ENCODE results near the gene ZNF575. TPM values are rescaled to one million over a fixed set of nuclear protein-coding genes. Genes with fewer than 3 reads are reported as not detected.
"Not testable (repeated sequence)": the region's sequence is repeated elsewhere in the genome, so short reads cannot be mapped to it uniquely, and the experiment has no call there.

ZNF575 gene
- total RNA-seq, 1 donor from 2014 or later: not detected

- DNase-seq (ENCODE audit: low read depth) (peak; percentile 55), FAIRE-seq (no peak)
- no peak overlapping the region for H3K4me3 ChIP-seq (ENCODE audit: low read depth, low read length)
- H3K36me3 ChIP-seq (ENCODE audit: control insufficient read depth, insufficient read depth, low read length): peaks cover 4% of the 10 kb centered on the region
- TF ChIP-seq, protein P1, sequence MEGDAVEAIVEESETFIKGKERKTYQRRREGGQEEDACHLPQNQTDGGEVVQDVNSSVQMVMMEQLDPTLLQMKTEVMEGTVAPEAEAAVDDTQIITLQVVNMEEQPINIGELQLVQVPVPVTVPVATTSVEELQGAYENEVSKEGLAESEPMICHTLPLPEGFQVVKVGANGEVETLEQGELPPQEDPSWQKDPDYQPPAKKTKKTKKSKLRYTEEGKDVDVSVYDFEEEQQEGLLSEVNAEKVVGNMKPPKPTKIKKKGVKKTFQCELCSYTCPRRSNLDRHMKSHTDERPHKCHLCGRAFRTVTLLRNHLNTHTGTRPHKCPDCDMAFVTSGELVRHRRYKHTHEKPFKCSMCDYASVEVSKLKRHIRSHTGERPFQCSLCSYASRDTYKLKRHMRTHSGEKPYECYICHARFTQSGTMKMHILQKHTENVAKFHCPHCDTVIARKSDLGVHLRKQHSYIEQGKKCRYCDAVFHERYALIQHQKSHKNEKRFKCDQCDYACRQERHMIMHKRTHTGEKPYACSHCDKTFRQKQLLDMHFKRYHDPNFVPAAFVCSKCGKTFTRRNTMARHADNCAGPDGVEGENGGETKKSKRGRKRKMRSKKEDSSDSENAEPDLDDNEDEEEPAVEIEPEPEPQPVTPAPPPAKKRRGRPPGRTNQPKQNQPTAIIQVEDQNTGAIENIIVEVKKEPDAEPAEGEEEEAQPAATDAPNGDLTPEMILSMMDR (IDR thresholded peaks at IDR 0.05; ENCODE audit: insufficient read depth, low read length, severe bottlenecking): no peak
- H3K27me3 ChIP-seq (ENCODE audit: control insufficient read depth, insufficient read depth, low read length): no peaks in the 10 kb centered on the region
Observed at GRCh38 chr19:43518051-43518450, 14.9 kb upstream of the ZNF575 start.

DNA sequence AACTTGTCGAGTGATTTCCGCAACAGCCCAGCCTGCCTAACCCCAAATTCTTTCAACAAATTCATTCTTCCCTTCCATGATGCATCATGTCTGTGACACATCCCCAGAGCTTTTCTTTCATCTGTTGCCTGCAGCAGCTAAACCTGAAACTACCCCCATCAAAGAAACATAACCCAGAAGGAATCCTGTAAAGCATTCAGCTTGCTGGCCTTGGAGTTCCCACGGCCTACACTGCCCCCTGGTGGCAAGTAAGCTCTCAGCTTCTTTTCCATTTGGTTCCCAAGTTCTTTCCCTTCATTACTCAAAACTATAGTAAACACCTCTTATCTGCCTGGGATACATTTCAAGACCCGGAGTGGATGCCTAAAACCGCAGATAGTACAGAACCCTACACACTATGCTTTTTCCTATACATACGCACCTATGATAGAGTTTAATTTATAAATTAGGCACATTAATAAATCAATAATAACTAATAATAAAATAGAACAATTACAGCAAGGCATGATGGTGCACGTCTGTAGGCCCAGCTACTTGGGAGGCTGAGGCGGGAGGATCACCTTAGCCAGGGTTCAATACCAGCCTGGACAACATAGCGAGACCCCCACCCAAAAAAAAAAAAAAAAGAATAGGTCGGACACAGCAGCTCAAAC, 13.4 kb upstream of the ZNF575 start:
- FAIRE-seq (peak; percentile 83), DNase-seq (ENCODE audit: low read depth) (peak; percentile 93)
- no peak overlapping the region for H3K4me3 ChIP-seq (ENCODE audit: low read depth, low read length)
- peaks cover 4% of the 10 kb centered on the region for H3K36me3 ChIP-seq (ENCODE audit: control insufficient read depth, insufficient read depth, low read length)
- TF ChIP-seq, protein P1 (IDR thresholded peaks at IDR 0.05; ENCODE audit: insufficient read depth, low read length, severe bottlenecking): peak; percentile 85
- no peaks in the 10 kb centered on the region for H3K27me3 ChIP-seq (ENCODE audit: control insufficient read depth, insufficient read depth, low read length)

GRCh38 chr19:43522929-43523328, 10.1 kb upstream of the ZNF575 start:
- Histone ChIP-seq H3K4me3 (ENCODE audit: low read depth, low read length) (no peak overlapping the region), H3K27me3 (ENCODE audit: control insufficient read depth, insufficient read depth, low read length) (no peaks in the 10 kb centered on the region), H3K36me3 (ENCODE audit: control insufficient read depth, insufficient read depth, low read length) (peaks cover 4% of the 10 kb centered on the region)
- DNase-seq (ENCODE audit: low read depth): no peak
- FAIRE-seq: no peak
- TF ChIP-seq, protein P1 (IDR thresholded peaks at IDR 0.05; ENCODE audit: insufficient read depth, low read length, severe bottlenecking): no peak

- FAIRE-seq; DNase-seq (ENCODE audit: low read depth); H3K4me3 ChIP-seq (ENCODE audit: low read depth, low read length): not testable (repeated sequence)
Observed at GRCh38 chr19:43523696-43524095, 9.3 kb upstream of the ZNF575 start.

GRCh38 chr19:43524922-43525835, 7.8 kb upstream of the ZNF575 start:
- peak overlapping the region; percentile 85 for H3K4me3 ChIP-seq (ENCODE audit: low read depth, low read length)
- H3K36me3 ChIP-seq (ENCODE audit: control insufficient read depth, insufficient read depth, low read length): peaks cover 4% of the 10 kb centered on the region
- peak; percentile 77 for DNase-seq (ENCODE audit: low read depth)
- TF ChIP-seq, protein P1 (IDR thresholded peaks at IDR 0.05; ENCODE audit: insufficient read depth, low read length, severe bottlenecking): no peak
- no peaks in the 10 kb centered on the region for H3K27me3 ChIP-seq (ENCODE audit: control insufficient read depth, insufficient read depth, low read length)
- no peak for FAIRE-seq

More at GRCh38 chr19:43523696-43524095, 9.3 kb upstream of the ZNF575 start:
- H3K27me3 ChIP-seq (ENCODE audit: control insufficient read depth, insufficient read depth, low read length); H3K36me3 ChIP-seq (ENCODE audit: control insufficient read depth, insufficient read depth, low read length): not testable (repeated sequence)
